HEK293 (cell line): ENCODE measurements around the gene ZSWIM6.
A peak's percentile ranks its signal among the peaks of the same experiment; 100 is the strongest.

Source experiments
- CTCF ChIA-PET: fragments of 350-600 bp; formaldehyde crosslinking; extraction: SDS; loops from one replicate; lab custom pipeline; 2021; ENCODE audit warnings: antibody characterized with exemption; lab: Yijun Ruan, JAX
- POLR2A ChIA-PET: fragments of 300-600 bp; formaldehyde crosslinking; extraction: SDS; loops from one replicate; lab custom pipeline; 2020; ENCODE audit warnings: antibody characterized with exemption, inconsistent platforms; lab: Yijun Ruan, JAX
- H3K27ac ChIP-seq: fragments of 200-500 bp; sonication (Bioruptor generic); 2 replicates; pipeline ENCODE4 v1.5.1; 2014; ENCODE audit warnings: low read depth, low read length, control low read depth, inconsistent platforms; ENCODE audit errors: extremely low read depth
- H3K36me3 ChIP-seq, 2 experiments: fragments of 200-500 bp in 1 of 2; sonication (Bioruptor generic) in 1 of 2; 1 replicate in 1 of 2; 2 replicates in 1 of 2; pipeline ENCODE4 v1.5.1; 2014 to 2017; ENCODE audit warnings: inconsistent platforms in 2 of 2, low read length in 2 of 2; ENCODE audit not compliant: control insufficient read depth in 2 of 2, insufficient read depth in 1 of 2
- H3K4me1 ChIP-seq: fragments of 200-500 bp; sonication (Bioruptor generic); 2 replicates; pipeline ENCODE4 v1.5.1; 2014; ENCODE audit warnings: mild to moderate bottlenecking, low read length, inconsistent platforms; ENCODE audit not compliant: control insufficient read depth, insufficient read depth
- H3K4me3 ChIP-seq: 2 replicates; pipeline ENCODE4 v1.5.1; 2011; ENCODE audit warnings: low read depth, mild to moderate bottlenecking, control low read depth, low read length, moderate library complexity
- H3K9me3 ChIP-seq: fragments of 200-500 bp; sonication (Bioruptor generic); 2 replicates; pipeline ENCODE4 v1.5.1; 2014; ENCODE audit warnings: low read depth, low read length, inconsistent platforms; ENCODE audit not compliant: control insufficient read depth, insufficient read depth
- GLI2 ChIP-seq: fragments of 450-650 bp; formaldehyde crosslinking; IDR thresholded peaks from 2 replicates; pipeline ENCODE4; 2017; ENCODE audit warnings: missing biosample characterization, missing genetic modification characterization, low read depth, borderline replicate concordance
- INSM2 ChIP-seq: fragments of 450-650 bp; formaldehyde crosslinking; IDR thresholded peaks from 2 replicates; pipeline ENCODE4 v1.5.1; 2016; ENCODE audit warnings: missing biosample characterization, missing genetic modification characterization
- PRDM6 ChIP-seq: fragments of 450-650 bp; formaldehyde crosslinking; IDR thresholded peaks from 2 replicates; pipeline ENCODE4 v1.5.1; 2017; ENCODE audit warnings: missing biosample characterization, missing genetic modification characterization
- REPIN1 ChIP-seq: fragments of 450-650 bp; formaldehyde crosslinking; IDR thresholded peaks from 2 replicates; pipeline ENCODE4 v1.5.1; 2017; ENCODE audit warnings: missing biosample characterization, missing genetic modification characterization, low read depth
- ZBTB17 ChIP-seq: fragments of 450-650 bp; formaldehyde crosslinking; IDR thresholded peaks from 2 replicates; pipeline ENCODE4 v1.5.1; 2016; ENCODE audit warnings: missing biosample characterization, missing genetic modification characterization
- ZBTB20 ChIP-seq: fragments of 450-650 bp; formaldehyde crosslinking; IDR thresholded peaks from 2 replicates; pipeline ENCODE4 v1.5.1; 2016; ENCODE audit warnings: missing biosample characterization, missing genetic modification characterization
- ZNF184 ChIP-seq: fragments of 450-650 bp; IDR thresholded peaks from 2 replicates; pipeline ENCODE4 v1.5.1; 2018; ENCODE audit warnings: missing biosample characterization, mild to moderate bottlenecking, missing genetic modification characterization
- ZNF280C ChIP-seq: fragments of 450-650 bp; formaldehyde crosslinking; IDR thresholded peaks from 2 replicates; pipeline ENCODE4 v1.5.1; 2016; ENCODE audit warnings: missing biosample characterization, missing genetic modification characterization
- ZNF311 ChIP-seq: fragments of 450-650 bp; formaldehyde crosslinking; IDR thresholded peaks from 2 replicates; pipeline ENCODE4 v1.5.1; 2017; ENCODE audit warnings: missing biosample characterization, missing genetic modification characterization, borderline replicate concordance
- ZNF488 ChIP-seq: fragments of 450-650 bp; formaldehyde crosslinking; IDR thresholded peaks from 2 replicates; pipeline ENCODE4 v1.5.1; 2016; ENCODE audit warnings: missing biosample characterization, missing genetic modification characterization
- ZNF510 ChIP-seq: fragments of 450-650 bp; formaldehyde crosslinking; IDR thresholded peaks from 2 replicates; pipeline ENCODE4 v1.5.1; 2018; ENCODE audit warnings: mild to moderate bottlenecking, missing genetic modification characterization, missing biosample characterization; ENCODE audit not compliant: insufficient replicate concordance
- ZNF544 ChIP-seq: fragments of 450-650 bp; formaldehyde crosslinking; IDR thresholded peaks from 2 replicates; pipeline ENCODE4 v1.5.0; 2017; ENCODE audit warnings: missing biosample characterization, missing genetic modification characterization
- ZNF654 ChIP-seq: fragments of 450-650 bp; formaldehyde crosslinking; IDR thresholded peaks from 2 replicates; pipeline ENCODE4 v1.5.1; 2016; ENCODE audit warnings: low read depth, missing biosample characterization, missing genetic modification characterization
- ZNF707 ChIP-seq: fragments of 450-650 bp; formaldehyde crosslinking; IDR thresholded peaks from 2 replicates; pipeline ENCODE4 v1.5.1; 2016; ENCODE audit warnings: missing biosample characterization, missing genetic modification characterization
- ZSCAN4 ChIP-seq: fragments of 450-650 bp; formaldehyde crosslinking; IDR thresholded peaks from 2 replicates; pipeline ENCODE4 v1.5.1; 2017; ENCODE audit warnings: missing biosample characterization, missing genetic modification characterization

ZSWIM6 gene

GRCh38 chr5:61306531-61307131 lies 25.4 kb upstream of the ZSWIM6 start (continued):
- TF ChIP-seq ZNF280C (no peak), GLI2 (no peak), INSM2 (no peak), REPIN1 (tag by site-specific recombination) (no peak), ZNF488 (tag by site-specific recombination) (no peak), ZBTB17 (tag by site-specific recombination) (no peak)

GRCh38 chr5:61307191-61307590 lies 24.9 kb upstream of the ZSWIM6 start:
- TF ChIP-seq ZSCAN4 (tag by site-specific recombination), result peak; percentile 64; the same call in 1 of the 2 replicates
- no peak for TF ChIP-seq ZNF510
- no peak overlapping the region for H3K27ac ChIP-seq
- no peak overlapping the region for H3K4me3 ChIP-seq
- H3K36me3 ChIP-seq, result no peaks in the 10 kb centered on the region
- CTCF ChIA-PET, result interaction anchor here (1.0 kb wide), 1 partner anchor 28 kb away, joined by 3 read pairs; no protein-coding TSS in a partner anchor
- POLR2A ChIA-PET, result no interaction called here
- peaks cover 8% of the 10 kb centered on the region for H3K4me1 ChIP-seq
- H3K9me3 ChIP-seq, result no peaks in the 10 kb centered on the region

- ChIA-PET CTCF (interaction anchor here (0.7 to 1.0 kb wide), 2 partner anchors 17 to 29 kb away, joined by 3 to 5 read pairs; no protein-coding TSS in a partner anchor), POLR2A (no interaction called here)
- H3K27ac ChIP-seq, result no peak overlapping the region
- TF ChIP-seq ZNF707 (tag by site-specific recombination) (no peak), PRDM6 (peak; percentile 67), ZNF654 (peak; percentile 2; the same call in 1 of the 2 replicates)
- H3K36me3 ChIP-seq, result no peaks in the 10 kb centered on the region
- no peak overlapping the region for H3K4me3 ChIP-seq
- peaks cover 8% of the 10 kb centered on the region for H3K4me1 ChIP-seq
- no peaks in the 10 kb centered on the region for H3K9me3 ChIP-seq
Observed at GRCh38 chr5:61307611-61308010, 24.4 kb upstream of the ZSWIM6 start.

- Histone ChIP-seq H3K9me3 (no peaks in the 10 kb centered on the region), H3K36me3 (no peaks in the 10 kb centered on the region), H3K27ac (no peak overlapping the region), H3K4me1 (peaks cover 8% of the 10 kb centered on the region), H3K4me3 (no peak overlapping the region)
- POLR2A ChIA-PET, result no interaction called here
- CTCF ChIA-PET, result interaction anchor here (0.6 to 1.1 kb wide), 6 partner anchors 9 to 350 kb away, joined by 3 to 5 read pairs (median 4); no protein-coding TSS in a partner anchor
- TF ChIP-seq ZNF311 (no peak), ZNF544 (no peak), ZBTB20 (no peak), ZNF184 (tag by site-specific recombination) (no peak)
Observed at GRCh38 chr5:61308712-61309111, 23.3 kb upstream of the ZSWIM6 start.
